Esophagus squamous epithelium (tissue), 5 donors: Measurements from ENCODE around the gene CDKN2AIP. TPM values are rescaled to one million over a fixed set of nuclear protein-coding genes. Genes with fewer than 3 reads are reported as not detected.
"Not testable (repeated sequence)": the region's sequence is repeated elsewhere in the genome, so short reads cannot be mapped to it uniquely, and the experiment has no call there.

Source experiments
- DNase-seq: peaks from one replicate; lab custom pipeline; 2025; lab: John Stamatoyannopoulos, UW
- H3K27ac ChIP-seq, 4 donors: fragments of 200-600 bp; sonication (generic); one replicate each; pipeline ENCODE4 v1.5.1; 2016 to 2019; ENCODE audit warnings: mild to moderate bottlenecking in 1 of 4
- H3K27me3 ChIP-seq, 4 donors: fragments of 200-600 bp; sonication (generic); 1 replicate in 3 of 4; 2 replicates in 1 of 4; pipeline versions ENCODE4 v1.5.1 to v1.6.0; 2017 to 2021; ENCODE audit warnings: antibody characterized with exemption in 1 of 4
- H3K36me3 ChIP-seq, 3 donors: fragments of 200-600 bp; sonication (generic); one replicate each; pipeline ENCODE4 v1.5.1; 2016 to 2019
- H3K4me1 ChIP-seq, 3 donors: fragments of 200-600 bp; sonication (generic); one replicate each; pipeline ENCODE4 v1.5.1; 2017 to 2019
- H3K4me3 ChIP-seq, 4 donors: fragments of 200-600 bp; sonication (generic); 1 replicate in 3 of 4; 2 replicates in 1 of 4; pipeline ENCODE4 v1.5.1; 2016 to 2019; ENCODE audit warnings: mild to moderate bottlenecking in 2 of 4, moderate library complexity in 1 of 4
- H3K9me3 ChIP-seq, 3 donors: fragments of 200-600 bp; sonication (generic); one replicate each; pipeline ENCODE4 v1.5.1; 2016 to 2019
- POLR2A ChIP-seq, 4 donors: fragments of 450-650 bp; IDR thresholded peaks; one replicate each; pipeline ENCODE4 v1.6.1; 2017; ENCODE audit warnings: antibody characterized with exemption in 4 of 4, mild to moderate bottlenecking in 4 of 4, moderate library complexity in 3 of 4
- whole genome bisulfite sequencing, 2 donors: methylation state at CpG; one replicate each; pipeline ENCODE4 v1.1.5; 2018; 5-methylcytosine and 5-hydroxymethylcytosine counted together
- intact Hi-C: fragments of 100-400 bp; cut with DNase I; formaldehyde crosslinking; loops from one replicate; pipeline ENCODE4 v1.15.0; 2022
- total RNA-seq, 4 donors: library from RNA; depleted of rRNA; stranded (reverse); fragments of >200 nt; gene quantifications; one replicate each; pipeline ENCODE4 v1.1.0, GENCODE V29; 2016
- TF ChIP-seq, protein P1 (sequence below), 6 experiments: fragments of 450-650 bp in 4 of 6; fragments of 200-600 bp in 2 of 6; sonication (generic) in 2 of 6; IDR thresholded peaks; one replicate each; pipeline ENCODE4 v1.5.1; 2016 to 2019; ENCODE audit warnings: antibody characterized with exemption in 6 of 6, mild to moderate bottlenecking in 4 of 6, moderate library complexity in 4 of 6
- donor health status: DM: yes; HTN: yes; CAD: no.

The CDKN2AIP gene
- total RNA-seq, 4 donors from 2014 or later, result 20.3 to 33.5 (median 27.2) TPM

DNA sequence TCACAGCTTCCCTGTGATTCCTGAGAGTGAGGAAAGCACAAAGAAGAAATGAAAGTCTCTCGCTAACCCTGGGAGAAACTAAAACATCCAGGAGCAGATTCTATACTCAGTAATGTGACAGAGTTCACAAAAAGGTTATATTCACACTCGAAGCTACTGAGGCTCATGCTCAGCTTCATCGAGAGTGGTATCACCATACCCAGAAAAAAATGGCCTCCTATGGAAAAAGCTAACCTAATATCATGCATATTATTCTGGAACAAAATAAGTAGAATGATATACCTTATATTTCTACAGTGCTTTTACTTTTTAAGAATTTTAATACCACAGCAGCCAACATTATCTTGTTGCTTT is 13.5 kb upstream of the CDKN2AIP start:
- intact Hi-C loops, result no loop called here
- no peaks in the 10 kb centered on the region for H3K9me3 ChIP-seq
- no peak for DNase-seq
- no peak overlapping the region for H3K4me3 ChIP-seq
- TF ChIP-seq, protein P1, sequence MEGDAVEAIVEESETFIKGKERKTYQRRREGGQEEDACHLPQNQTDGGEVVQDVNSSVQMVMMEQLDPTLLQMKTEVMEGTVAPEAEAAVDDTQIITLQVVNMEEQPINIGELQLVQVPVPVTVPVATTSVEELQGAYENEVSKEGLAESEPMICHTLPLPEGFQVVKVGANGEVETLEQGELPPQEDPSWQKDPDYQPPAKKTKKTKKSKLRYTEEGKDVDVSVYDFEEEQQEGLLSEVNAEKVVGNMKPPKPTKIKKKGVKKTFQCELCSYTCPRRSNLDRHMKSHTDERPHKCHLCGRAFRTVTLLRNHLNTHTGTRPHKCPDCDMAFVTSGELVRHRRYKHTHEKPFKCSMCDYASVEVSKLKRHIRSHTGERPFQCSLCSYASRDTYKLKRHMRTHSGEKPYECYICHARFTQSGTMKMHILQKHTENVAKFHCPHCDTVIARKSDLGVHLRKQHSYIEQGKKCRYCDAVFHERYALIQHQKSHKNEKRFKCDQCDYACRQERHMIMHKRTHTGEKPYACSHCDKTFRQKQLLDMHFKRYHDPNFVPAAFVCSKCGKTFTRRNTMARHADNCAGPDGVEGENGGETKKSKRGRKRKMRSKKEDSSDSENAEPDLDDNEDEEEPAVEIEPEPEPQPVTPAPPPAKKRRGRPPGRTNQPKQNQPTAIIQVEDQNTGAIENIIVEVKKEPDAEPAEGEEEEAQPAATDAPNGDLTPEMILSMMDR (IDR thresholded peaks at IDR 0.05), result no peak
- TF ChIP-seq POLR2A (IDR thresholded peaks at IDR 0.05), result no peak
- 22 to 25% methylated on average over 3 of the region's 3 CpGs for WGBS, 2 donors
- no peaks in the 10 kb centered on the region for H3K27me3 ChIP-seq
- peaks cover 0 to 33% (median 5%) of the 10 kb centered on the region in 3 donors for H3K4me1 ChIP-seq
- H3K36me3 ChIP-seq, result no peaks in the 10 kb centered on the region
- peak overlapping the region; percentile 15 to 49 (median 39) for H3K27ac ChIP-seq

DNA sequence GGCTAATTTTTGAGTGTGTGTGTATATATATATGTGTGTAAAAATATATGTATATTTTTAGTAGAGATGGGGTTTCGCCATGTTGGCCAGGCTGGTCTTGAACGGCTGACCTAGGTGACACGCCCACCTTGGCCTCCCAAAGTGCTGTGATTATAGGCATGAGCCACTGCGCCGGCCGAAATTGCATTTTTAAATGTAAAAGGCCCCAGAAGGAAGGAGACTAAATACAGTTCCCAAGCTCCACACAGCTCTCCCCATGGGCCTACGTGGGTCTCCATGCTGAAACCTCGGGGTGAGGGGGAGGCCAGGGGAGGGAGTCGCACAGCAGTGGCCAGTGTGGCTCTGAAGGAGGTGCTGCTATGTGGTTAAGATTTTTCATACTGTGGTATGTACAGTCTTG is 12.8 kb upstream of the CDKN2AIP start:
- H3K36me3 ChIP-seq, result no peaks in the 10 kb centered on the region
- TF ChIP-seq, protein P1 (IDR thresholded peaks at IDR 0.05), result no peak
- TF ChIP-seq POLR2A (IDR thresholded peaks at IDR 0.05), result no peak
- H3K9me3 ChIP-seq, result no peaks in the 10 kb centered on the region
- WGBS, 2 donors, result 89 to 95% methylated on average over 9 of the region's 9 CpGs
- DNase-seq, result no peak
- H3K27ac ChIP-seq, result peak overlapping the region in 1 of 4 donors; percentile 45
- H3K4me3 ChIP-seq, result no peak overlapping the region
- intact Hi-C loops, result no loop called here
- peaks cover 0 to 33% (median 5%) of the 10 kb centered on the region in 3 donors for H3K4me1 ChIP-seq
- no peaks in the 10 kb centered on the region for H3K27me3 ChIP-seq

DNA sequence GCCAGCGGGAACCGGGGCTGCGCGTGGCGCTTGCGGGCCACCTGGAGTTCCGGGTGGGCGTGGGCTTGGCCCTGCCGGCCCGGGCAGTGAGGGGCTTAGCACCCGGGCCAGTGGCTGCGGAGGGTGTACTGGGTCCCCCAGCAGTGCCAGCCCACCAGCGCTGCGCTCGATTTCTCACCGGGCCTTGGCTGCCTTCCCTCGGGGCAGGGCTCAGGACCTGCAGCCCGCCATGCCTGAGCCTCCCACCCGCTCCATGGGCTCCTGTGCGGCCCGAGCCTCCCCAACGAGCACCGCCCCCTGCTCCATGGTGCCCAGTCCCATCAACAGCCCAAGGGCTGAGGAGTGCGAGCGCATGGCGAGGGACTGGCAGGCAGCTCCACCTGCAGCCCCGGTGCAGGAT is 11.3 kb upstream of the CDKN2AIP start:
- H3K4me3 ChIP-seq, DNase-seq, H3K27me3 ChIP-seq, H3K36me3 ChIP-seq, H3K27ac ChIP-seq, H3K9me3 ChIP-seq, intact Hi-C loops: not testable (repeated sequence)
- WGBS, 2 donors, result no CpG with 5 or more reads among the region's 27 CpGs
- peaks cover under 1 to 43% (median 5%) of the 10 kb centered on the region in 3 donors for H3K4me1 ChIP-seq

DNA sequence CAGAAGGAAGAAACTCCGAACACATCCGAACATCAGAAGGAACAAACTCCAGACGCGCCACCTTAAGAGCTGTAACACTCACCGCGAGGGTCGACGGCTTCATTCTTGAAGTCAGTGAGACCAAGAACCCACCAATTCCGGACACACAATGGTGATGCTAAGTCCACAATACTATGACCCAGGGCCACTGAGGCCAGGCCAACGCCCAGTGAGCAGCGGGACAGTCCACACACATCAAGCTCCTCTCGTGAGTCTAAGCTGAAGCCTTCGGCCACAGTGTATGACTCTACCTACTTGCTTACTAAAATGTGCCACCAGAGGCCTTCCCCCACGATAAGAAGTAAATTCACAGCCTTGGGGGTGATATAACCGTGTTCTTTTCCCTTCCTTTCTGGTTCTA is 10.2 kb upstream of the CDKN2AIP start:
- intact Hi-C loops, result no loop called here
- Histone ChIP-seq H3K36me3 (no peaks in the 10 kb centered on the region), H3K27me3 (no peaks in the 10 kb centered on the region), H3K27ac (peak overlapping the region in 3 of 4 donors; percentile 19 to 44 (median 27)), H3K9me3 (no peaks in the 10 kb centered on the region), H3K4me3 (no peak overlapping the region), H3K4me1 (peaks cover 3 to 50% (median 5%) of the 10 kb centered on the region in 3 donors)
- DNase-seq, result no peak
- 68 to 85% methylated on average over 5 to 15 of the region's 15 CpGs for WGBS, 2 donors
- TF ChIP-seq, protein P1 (IDR thresholded peaks at IDR 0.05), result no peak
- no peak for TF ChIP-seq POLR2A (IDR thresholded peaks at IDR 0.05)

DNA sequence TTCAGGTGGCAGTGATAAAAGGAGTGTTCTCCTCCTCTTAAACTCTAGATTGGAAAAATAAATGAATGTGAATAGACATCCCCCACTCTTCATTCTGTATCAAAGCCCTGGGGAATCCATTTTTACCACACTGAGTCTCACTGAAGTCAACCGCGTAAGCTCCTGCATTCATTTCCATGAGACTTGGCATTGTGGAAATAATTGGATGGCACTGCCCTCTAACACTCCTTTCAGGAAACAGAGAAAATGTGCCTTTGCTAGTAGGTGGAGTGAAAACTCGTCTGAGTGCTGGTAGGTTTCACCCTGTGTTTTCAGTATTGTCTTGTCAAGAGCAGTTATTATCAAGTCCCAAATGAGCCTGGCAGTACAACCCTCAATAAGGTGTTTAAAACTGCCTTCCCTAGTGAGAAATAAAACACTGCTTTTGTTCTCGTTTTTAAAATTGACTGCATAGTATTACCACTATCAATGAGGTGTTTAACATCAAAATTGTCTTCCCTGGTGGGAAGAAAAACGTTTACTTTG is 9.7 kb upstream of the CDKN2AIP start:
- H3K4me1 ChIP-seq, result peaks cover 3 to 55% (median 5%) of the 10 kb centered on the region in 3 donors
- intact Hi-C loops, result no loop called here
- 22 to 54% methylated on average over 5 of the region's 5 CpGs for WGBS, 2 donors
- H3K27me3 ChIP-seq, result no peaks in the 10 kb centered on the region
- DNase-seq, result no peak
- peak overlapping the region in 3 of 4 donors; percentile 19 to 44 (median 27) for H3K27ac ChIP-seq
- no peak overlapping the region for H3K4me3 ChIP-seq
- no peak for TF ChIP-seq POLR2A (IDR thresholded peaks at IDR 0.05)
- TF ChIP-seq, protein P1 (IDR thresholded peaks at IDR 0.05), result no peak
- no peaks in the 10 kb centered on the region for H3K9me3 ChIP-seq
- no peaks in the 10 kb centered on the region for H3K36me3 ChIP-seq

DNA sequence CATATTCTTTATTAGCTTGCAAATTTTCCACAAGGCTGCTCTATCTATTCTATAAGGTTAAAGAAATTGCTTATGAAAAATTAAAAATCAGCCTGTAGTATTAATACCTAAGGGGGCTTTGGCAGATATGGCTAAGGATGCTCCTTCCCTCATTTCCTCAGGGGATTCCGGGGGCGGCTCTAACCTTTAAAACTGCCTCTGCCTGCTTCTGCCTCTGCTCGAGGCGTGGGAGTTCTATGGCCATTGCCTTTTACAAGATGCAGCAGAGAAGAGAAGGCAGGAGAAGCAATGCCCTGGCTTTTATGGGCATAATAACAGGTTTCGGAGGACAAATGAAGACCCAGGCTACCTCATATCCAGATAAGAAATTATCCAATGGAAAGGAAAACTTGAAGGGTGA is 8.6 kb upstream of the CDKN2AIP start:
- no peak for DNase-seq
- H3K4me1 ChIP-seq, result peaks cover under 1 to 47% (median 3%) of the 10 kb centered on the region in 3 donors
- no peaks in the 10 kb centered on the region for H3K36me3 ChIP-seq
- WGBS, 2 donors, result 78 to 96% methylated on average over 4 to 5 of the region's 5 CpGs
- H3K4me3 ChIP-seq, result no peak overlapping the region
- TF ChIP-seq, protein P1 (IDR thresholded peaks at IDR 0.05), result no peak
- no peak for TF ChIP-seq POLR2A (IDR thresholded peaks at IDR 0.05)
- intact Hi-C loops, result no loop called here
- no peaks in the 10 kb centered on the region for H3K9me3 ChIP-seq
- H3K27me3 ChIP-seq, result no peaks in the 10 kb centered on the region
- no peak overlapping the region for H3K27ac ChIP-seq
